ENCODE data around the gene ANKFN1.

DNA sequence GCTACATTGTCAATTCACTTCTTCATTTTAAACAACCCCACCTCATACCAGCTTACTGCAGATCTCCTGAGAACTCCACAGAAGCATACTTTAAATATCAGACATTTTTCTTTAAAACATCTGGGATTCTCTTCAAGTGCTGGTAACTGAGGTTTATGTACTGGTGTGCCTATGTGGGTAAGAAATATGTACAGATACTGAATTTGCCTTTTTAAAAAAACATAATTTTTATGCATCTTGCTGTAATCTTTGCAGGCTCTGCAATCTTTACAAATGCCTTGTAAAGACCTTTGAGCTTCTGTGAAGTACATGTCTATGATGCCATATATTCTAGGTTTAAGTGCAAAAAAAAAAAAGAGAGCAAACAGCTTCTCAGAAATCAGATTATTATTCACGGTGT is 312.6 kb downstream of the ANKFN1 start:
- no peak for TF ChIP-seq CTCF (IDR thresholded peaks at IDR 0.05)
- no peak for TF ChIP-seq POLR2A (IDR thresholded peaks at IDR 0.05)
